ENCODE results near the gene EHMT1. TPM values are rescaled to one million over a fixed set of nuclear protein-coding genes. Genes with fewer than 3 reads are reported as not detected.
"Not testable (repeated sequence)": the region's sequence is repeated elsewhere in the genome, so short reads cannot be mapped to it uniquely, and the experiment has no call there.

The EHMT1 gene
- total RNA-seq, 6 experiments from 2014 or later: 26.8 to 51.9 (median 36.7) TPM

DNA sequence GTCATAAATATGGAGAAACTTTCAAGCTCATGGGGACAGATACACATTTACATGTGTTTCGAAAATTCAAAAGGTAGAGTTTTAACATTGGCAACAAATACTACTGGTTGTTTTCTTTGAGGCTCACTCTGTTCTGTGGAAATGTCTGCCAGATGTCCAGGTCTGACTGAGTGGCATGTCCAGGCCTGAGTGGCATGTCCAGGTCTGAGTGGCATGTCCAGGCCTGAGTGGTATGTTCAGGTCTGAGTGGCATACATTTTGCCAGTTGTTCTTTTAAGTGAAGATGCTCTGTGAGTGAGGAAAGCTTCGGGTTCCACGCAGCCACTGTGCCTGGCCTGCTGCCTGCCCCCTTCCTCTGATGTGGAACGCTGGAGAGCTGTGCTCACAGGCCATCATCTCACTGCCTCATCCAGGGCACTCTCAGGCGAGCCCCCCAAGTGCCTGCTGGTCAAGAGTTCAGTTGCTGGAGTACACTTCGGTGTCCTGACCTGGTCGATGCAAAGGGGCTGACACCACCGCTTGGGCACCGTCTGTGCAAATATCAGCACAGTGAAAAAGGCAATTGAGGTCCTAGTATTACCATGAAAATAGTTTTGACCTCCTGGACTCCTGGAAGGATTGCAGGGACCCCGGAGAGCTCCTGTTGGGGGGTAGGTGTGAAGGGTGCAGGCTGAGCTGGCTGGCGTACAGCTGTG lies 89.9 kb downstream of the EHMT1 start:
- no peaks in the 10 kb centered on the region for H3K4me1 ChIP-seq
- intact Hi-C loops (cut with DNase I): no loop called here

GRCh38 chr9:137709411-137710101 lies 90.8 kb downstream of the EHMT1 start:
- no peak for DNase-seq
- WGBS (ENCODE audit: insufficient coverage, low coverage, low lambda C conversion rate, missing lambda C conversion rate): 81% methylated on average over 6 of the region's 14 CpGs

More for the DNA sequence above, 89.9 kb downstream of the EHMT1 start:
- H3K27me3 ChIP-seq: no peaks in the 10 kb centered on the region
- H3K27ac ChIP-seq: no peak overlapping the region
- DNase-seq: no peak
- 78% methylated on average over 5 of the region's 11 CpGs for WGBS (ENCODE audit: insufficient coverage, low coverage, low lambda C conversion rate, missing lambda C conversion rate)
- ATAC-seq: no peak
- no peaks in the 10 kb centered on the region for H3K9me3 ChIP-seq
- TF ChIP-seq POLR2A (IDR thresholded peaks at IDR 0.05): no peak
- TF ChIP-seq, protein P1, sequence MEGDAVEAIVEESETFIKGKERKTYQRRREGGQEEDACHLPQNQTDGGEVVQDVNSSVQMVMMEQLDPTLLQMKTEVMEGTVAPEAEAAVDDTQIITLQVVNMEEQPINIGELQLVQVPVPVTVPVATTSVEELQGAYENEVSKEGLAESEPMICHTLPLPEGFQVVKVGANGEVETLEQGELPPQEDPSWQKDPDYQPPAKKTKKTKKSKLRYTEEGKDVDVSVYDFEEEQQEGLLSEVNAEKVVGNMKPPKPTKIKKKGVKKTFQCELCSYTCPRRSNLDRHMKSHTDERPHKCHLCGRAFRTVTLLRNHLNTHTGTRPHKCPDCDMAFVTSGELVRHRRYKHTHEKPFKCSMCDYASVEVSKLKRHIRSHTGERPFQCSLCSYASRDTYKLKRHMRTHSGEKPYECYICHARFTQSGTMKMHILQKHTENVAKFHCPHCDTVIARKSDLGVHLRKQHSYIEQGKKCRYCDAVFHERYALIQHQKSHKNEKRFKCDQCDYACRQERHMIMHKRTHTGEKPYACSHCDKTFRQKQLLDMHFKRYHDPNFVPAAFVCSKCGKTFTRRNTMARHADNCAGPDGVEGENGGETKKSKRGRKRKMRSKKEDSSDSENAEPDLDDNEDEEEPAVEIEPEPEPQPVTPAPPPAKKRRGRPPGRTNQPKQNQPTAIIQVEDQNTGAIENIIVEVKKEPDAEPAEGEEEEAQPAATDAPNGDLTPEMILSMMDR (IDR thresholded peaks at IDR 0.05): no peak
- H3K36me3 ChIP-seq: peaks cover 0 to 12% (median 0%) of the 10 kb centered on the region in 4 donors
- H3K4me3 ChIP-seq: no peak overlapping the region

GRCh38 chr9:137710704-137711103 lies 91.9 kb downstream of the EHMT1 start:
- no peak overlapping the region for H3K27ac ChIP-seq
- no peaks in the 10 kb centered on the region for H3K4me1 ChIP-seq
- DNase-seq (no peak), ATAC-seq (no peak)
- no peaks in the 10 kb centered on the region for H3K9me3 ChIP-seq
- H3K4me3 ChIP-seq: no peak overlapping the region
- intact Hi-C loops (cut with DNase I): no loop called here
- H3K27me3 ChIP-seq: no peaks in the 10 kb centered on the region
- WGBS (ENCODE audit: insufficient coverage, low coverage, low lambda C conversion rate, missing lambda C conversion rate): 73% methylated on average over 7 of the region's 12 CpGs
- TF ChIP-seq POLR2A (IDR thresholded peaks at IDR 0.05): no peak
- peaks cover 0 to 12% (median 0%) of the 10 kb centered on the region in 4 donors for H3K36me3 ChIP-seq

More at GRCh38 chr9:137709411-137710101, 90.8 kb downstream of the EHMT1 start:
- intact Hi-C loops (cut with DNase I): no loop called here
- H3K4me3 ChIP-seq: no peak overlapping the region
- no peaks in the 10 kb centered on the region for H3K27me3 ChIP-seq
- no peaks in the 10 kb centered on the region for H3K4me1 ChIP-seq
- H3K9me3 ChIP-seq: no peaks in the 10 kb centered on the region
- ATAC-seq: no peak
- TF ChIP-seq POLR2A (IDR thresholded peaks at IDR 0.05): no peak
- TF ChIP-seq, protein P1 (IDR thresholded peaks at IDR 0.05): no peak
- H3K36me3 ChIP-seq: peaks cover 0 to 12% (median 0%) of the 10 kb centered on the region in 4 donors
- H3K27ac ChIP-seq: no peak overlapping the region

DNA sequence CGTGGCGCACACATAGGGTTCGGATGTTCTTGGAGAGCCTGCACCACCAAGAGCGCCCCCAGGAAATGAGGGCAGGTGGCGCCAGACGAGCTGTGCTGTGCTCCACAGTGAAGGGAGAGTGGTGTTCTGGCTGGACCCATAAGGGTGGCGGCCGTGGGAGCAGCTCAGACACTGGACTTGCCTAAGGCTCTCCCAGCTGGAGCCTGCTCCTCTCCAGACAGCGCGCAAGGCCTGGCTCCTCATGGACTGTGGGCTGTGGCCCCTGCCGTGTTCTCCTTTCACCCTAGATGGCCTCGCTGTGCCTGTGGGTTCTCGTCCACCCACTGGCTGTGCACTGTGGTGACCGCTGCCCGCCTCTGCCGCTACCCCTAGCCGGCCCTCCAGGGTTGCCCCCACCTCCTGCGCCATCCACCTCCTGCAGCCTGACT lies 92.9 kb downstream of the EHMT1 start:
- Histone ChIP-seq H3K27me3 (no peaks in the 10 kb centered on the region), H3K36me3 (peaks cover 0 to 13% (median 0%) of the 10 kb centered on the region in 4 donors), H3K4me3 (no peak overlapping the region), H3K9me3 (no peaks in the 10 kb centered on the region), H3K4me1 (no peaks in the 10 kb centered on the region), H3K27ac (no peak overlapping the region)
- ATAC-seq: peak in 3 of 4 donors; percentile 11 to 41 (median 36)
- intact Hi-C loops (cut with DNase I): no loop called here
- TF ChIP-seq POLR2A (IDR thresholded peaks at IDR 0.05): no peak
- TF ChIP-seq, protein P1 (IDR thresholded peaks at IDR 0.05): no peak
- no peak for DNase-seq
- 96% methylated on average over 5 of the region's 18 CpGs for WGBS (ENCODE audit: insufficient coverage, low coverage, low lambda C conversion rate, missing lambda C conversion rate)

DNA sequence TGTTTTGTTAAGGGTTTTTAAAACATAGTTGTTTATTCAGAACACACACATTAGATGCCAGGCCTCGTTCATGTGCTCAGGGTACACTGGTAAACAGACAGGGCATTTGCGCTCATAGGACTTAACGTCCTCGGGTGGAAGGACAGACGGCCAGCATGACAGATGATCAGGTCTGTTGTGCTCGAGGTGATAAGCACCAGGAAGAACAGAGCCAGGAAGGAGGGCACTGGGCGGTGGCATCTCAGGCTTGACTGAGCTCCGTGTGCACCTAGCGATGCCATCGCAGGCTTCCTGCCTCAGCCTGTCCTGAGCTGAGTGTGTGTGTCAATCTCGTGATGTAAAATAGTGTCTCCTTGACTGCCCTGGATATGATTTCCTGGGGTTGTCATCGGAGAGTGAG lies 96.5 kb downstream of the EHMT1 start:
- Histone ChIP-seq H3K4me1 (no peaks in the 10 kb centered on the region), H3K4me3 (no peak overlapping the region), H3K27me3 (no peaks in the 10 kb centered on the region), H3K9me3 (no peaks in the 10 kb centered on the region), H3K27ac (no peak overlapping the region), H3K36me3 (peaks cover 0 to 33% (median 3%) of the 10 kb centered on the region in 4 donors)
- 84% methylated on average over 7 of the region's 12 CpGs for WGBS (ENCODE audit: insufficient coverage, low coverage, low lambda C conversion rate, missing lambda C conversion rate)
- no peak for TF ChIP-seq POLR2A (IDR thresholded peaks at IDR 0.05)
- TF ChIP-seq, protein P1 (IDR thresholded peaks at IDR 0.05): no peak
- DNase-seq (no peak), ATAC-seq (peak in 3 of 4 donors; percentile 47 to 80 (median 66))
- intact Hi-C loops (cut with DNase I): no loop called here

- intact Hi-C loops (cut with DNase I); H3K4me1 ChIP-seq; DNase-seq; H3K27me3 ChIP-seq; H3K4me3 ChIP-seq; H3K9me3 ChIP-seq; H3K27ac ChIP-seq; ATAC-seq: not testable (repeated sequence)
- WGBS (ENCODE audit: insufficient coverage, low coverage, low lambda C conversion rate, missing lambda C conversion rate): 91% methylated on average over 7 of the region's 7 CpGs
- peaks cover 0 to 33% (median 3%) of the 10 kb centered on the region in 4 donors for H3K36me3 ChIP-seq
Measured at GRCh38 chr9:137715866-137716693, 97.3 kb downstream of the EHMT1 start.

Data from right lobe of liver (tissue), 6 donors.